H9 (cell line): ENCODE measurements around the gene FOSL2. TPM values are rescaled to one million over a fixed set of nuclear protein-coding genes. Genes with fewer than 3 reads are reported as not detected.

ENCODE experiments used
- DNase-seq: peaks from one replicate; pipeline ENCODE4 v3.0.0-alpha.2; 2017
- H2AFZ ChIP-seq: one replicate; pipeline ENCODE4 v1.6.1; 2013; ENCODE audit warnings: mild to moderate bottlenecking, low read length, control low read depth, moderate library complexity
- H2AK5ac ChIP-seq: 2 replicates; pipeline ENCODE4 v1.6.1; 2013; ENCODE audit warnings: low read length, control low read depth, mixed read lengths; ENCODE audit not compliant: insufficient read length
- H2BK120ac ChIP-seq: one replicate; pipeline ENCODE4 v1.6.1; 2013; ENCODE audit warnings: low read depth, mild to moderate bottlenecking, low read length, control low read depth, inconsistent platforms; ENCODE audit not compliant: poor library complexity, severe bottlenecking
- H2BK12ac ChIP-seq: 2 replicates; pipeline ENCODE4 v1.6.1; 2013; ENCODE audit warnings: low read length, control low read depth, mixed read lengths, low read depth; ENCODE audit not compliant: insufficient read length
- H2BK15ac ChIP-seq: 2 replicates; pipeline ENCODE4 v1.6.1; 2013; ENCODE audit warnings: low read depth, low read length, control low read depth
- H2BK20ac ChIP-seq: one replicate; pipeline ENCODE4 v1.6.1; 2013; ENCODE audit warnings: low read depth, mild to moderate bottlenecking, low read length, control low read depth, inconsistent platforms; ENCODE audit not compliant: poor library complexity, severe bottlenecking
- H2BK5ac ChIP-seq: 2 replicates; pipeline ENCODE4 v1.6.1; 2013; ENCODE audit warnings: low read length, control low read depth, mixed read lengths; ENCODE audit not compliant: insufficient read length
- H3K14ac ChIP-seq: 2 replicates; pipeline ENCODE4 v1.6.1; 2013; ENCODE audit warnings: low read length, control low read depth; ENCODE audit not compliant: insufficient read depth
- H3K18ac ChIP-seq: 2 replicates; pipeline ENCODE4 v1.6.1; 2013; ENCODE audit warnings: low read depth, mild to moderate bottlenecking, mixed read lengths, low read length, control low read depth; ENCODE audit not compliant: insufficient read length
- H3K23ac ChIP-seq: 2 replicates; pipeline ENCODE4 v1.6.1; 2013; ENCODE audit warnings: low read length, control low read depth, mixed read lengths, low read depth; ENCODE audit not compliant: insufficient read length
- H3K23me2 ChIP-seq: 2 replicates; pipeline ENCODE4 v1.6.1; 2013; ENCODE audit warnings: low read depth, mild to moderate bottlenecking, mixed read lengths, low read length, control low read depth; ENCODE audit not compliant: insufficient read length, poor library complexity, severe bottlenecking
- H3K27ac ChIP-seq: 2 replicates; pipeline ENCODE4 v1.5.1; 2013; ENCODE audit warnings: low read length, control low read depth, mixed read lengths, low read depth; ENCODE audit not compliant: insufficient read length
- H3K27me3 ChIP-seq: 2 replicates; pipeline ENCODE4 v1.6.1; 2013; ENCODE audit warnings: low read length, control low read depth, inconsistent platforms; ENCODE audit not compliant: insufficient read depth
- H3K4ac ChIP-seq: 2 replicates; pipeline ENCODE4 v1.6.1; 2013; ENCODE audit warnings: low read depth, mild to moderate bottlenecking, control low read depth, inconsistent platforms, low read length, moderate library complexity
- H3K4me1 ChIP-seq: 2 replicates; pipeline ENCODE4 v1.6.1; 2013; ENCODE audit warnings: low read length, control low read depth, inconsistent platforms; ENCODE audit not compliant: insufficient read depth
- H3K4me2 ChIP-seq: 2 replicates; pipeline ENCODE4 v1.6.1; 2013; ENCODE audit warnings: low read length, control low read depth, mixed read lengths; ENCODE audit not compliant: insufficient read length, insufficient read depth
- H3K56ac ChIP-seq: 2 replicates; pipeline ENCODE4 v1.6.1; 2013; ENCODE audit warnings: low read depth, mild to moderate bottlenecking, mixed read lengths, low read length, control low read depth; ENCODE audit not compliant: insufficient read length
- H3K79me1 ChIP-seq: 2 replicates; pipeline ENCODE4 v1.6.1; 2013; ENCODE audit warnings: low read depth, mild to moderate bottlenecking, moderate library complexity, low read length, control low read depth, inconsistent platforms; ENCODE audit not compliant: insufficient read depth, poor library complexity, severe bottlenecking
- H3K79me2 ChIP-seq: 2 replicates; pipeline ENCODE4 v1.6.1; 2013; ENCODE audit warnings: low read length, control low read depth, inconsistent platforms; ENCODE audit not compliant: insufficient read depth
- H3K9ac ChIP-seq: 2 replicates; pipeline ENCODE4 v1.6.1; 2013; ENCODE audit warnings: low read length, control low read depth, mixed read lengths; ENCODE audit not compliant: insufficient read length; ENCODE audit errors: extremely low read depth
- H3K9me3 ChIP-seq: one replicate; pipeline ENCODE4 v1.6.1; 2013; ENCODE audit warnings: low read depth, low read length, inconsistent platforms; ENCODE audit not compliant: control insufficient read depth
- H3T11ph ChIP-seq: one replicate; pipeline ENCODE4 v1.6.1; 2013; ENCODE audit warnings: mild to moderate bottlenecking, low read length, control low read depth, inconsistent platforms
- H4K20me1 ChIP-seq: one replicate; pipeline ENCODE4 v1.6.1; 2013; ENCODE audit not compliant: control insufficient read depth, insufficient read length, insufficient read depth
- H4K5ac ChIP-seq: 2 replicates; pipeline ENCODE4 v1.6.1; 2013; ENCODE audit warnings: low read depth, mild to moderate bottlenecking, mixed read lengths, low read length, control low read depth; ENCODE audit not compliant: insufficient read length
- H4K8ac ChIP-seq: replicated peaks from 2 replicates; pipeline ENCODE4 v1.6.1; 2013; ENCODE audit warnings: low read length, control low read depth, mixed read lengths, low read depth; ENCODE audit not compliant: insufficient read length
- H4K91ac ChIP-seq: 2 replicates; pipeline ENCODE4 v1.6.1; 2013; ENCODE audit warnings: low read depth, mild to moderate bottlenecking, moderate library complexity, mixed read lengths, low read length, control low read depth; ENCODE audit not compliant: insufficient read length
- H3K27ac Mint-ChIP-seq, 3 experiments: 2 replicates in 2 of 3; 3 replicates in 1 of 3; pipeline ENCODE4 v1.8.0; 2020 to 2021; ENCODE audit warnings: mixed read lengths in 3 of 3, mild to moderate bottlenecking in 1 of 3, moderate library complexity in 1 of 3
- H3K27me3 Mint-ChIP-seq: 2 replicates; pipeline ENCODE4 v1.8.0; 2021; ENCODE audit warnings: low read depth, mild to moderate bottlenecking, moderate library complexity, mixed read lengths
- H3K36me3 Mint-ChIP-seq, 3 experiments: 2 replicates in 2 of 3; 3 replicates in 1 of 3; pipeline ENCODE4 v1.8.0; 2020 to 2021; ENCODE audit warnings: low read depth in 3 of 3, mixed read lengths in 3 of 3; ENCODE audit not compliant: insufficient read depth in 1 of 3
- H3K4me1 Mint-ChIP-seq, 2 experiments: 2 replicates each; pipeline ENCODE4 v1.8.0; 2020; ENCODE audit warnings: mixed read lengths in 2 of 2
- H3K4me3 Mint-ChIP-seq, 2 experiments: 2 replicates in 1 of 2; 3 replicates in 1 of 2; pipeline ENCODE4 v1.8.0; 2020 to 2021; ENCODE audit warnings: mild to moderate bottlenecking in 2 of 2, mixed read lengths in 2 of 2, moderate library complexity in 1 of 2
- H3K9me3 Mint-ChIP-seq, 2 experiments: 2 replicates in 1 of 2; 3 replicates in 1 of 2; pipeline ENCODE4 v1.8.0; 2020; ENCODE audit warnings: mild to moderate bottlenecking in 2 of 2, mixed read lengths in 2 of 2, moderate library complexity in 1 of 2
- WGBS: extraction: QIAGEN DNeasy Blood & Tissue Kit; methylation state at CpG from one replicate; pipeline ENCODE4 v1.1.7; 2013; ENCODE audit warnings: missing lambda C conversion rate, low lambda C conversion rate, mixed read lengths; ENCODE audit not compliant: insufficient read length; ENCODE audit errors: extremely low coverage; 5-methylcytosine and 5-hydroxymethylcytosine counted together
- total RNA-seq: library from RNA; stranded (reverse); gene quantifications from 2 replicates; pipeline ENCODE4 v1.2.1, GENCODE V29; 2021
- TF ChIP-seq, protein P1 (sequence below): fragments of 200-600 bp; sonication (generic); conservative IDR thresholded peaks from 3 replicates; pipeline ENCODE4 v1.8.0; 2021; ENCODE audit warnings: antibody characterized with exemption, mild to moderate bottlenecking

FOSL2 gene
- total RNA-seq, 1 experiment from 2014 or later = 7.4 TPM

DNA sequence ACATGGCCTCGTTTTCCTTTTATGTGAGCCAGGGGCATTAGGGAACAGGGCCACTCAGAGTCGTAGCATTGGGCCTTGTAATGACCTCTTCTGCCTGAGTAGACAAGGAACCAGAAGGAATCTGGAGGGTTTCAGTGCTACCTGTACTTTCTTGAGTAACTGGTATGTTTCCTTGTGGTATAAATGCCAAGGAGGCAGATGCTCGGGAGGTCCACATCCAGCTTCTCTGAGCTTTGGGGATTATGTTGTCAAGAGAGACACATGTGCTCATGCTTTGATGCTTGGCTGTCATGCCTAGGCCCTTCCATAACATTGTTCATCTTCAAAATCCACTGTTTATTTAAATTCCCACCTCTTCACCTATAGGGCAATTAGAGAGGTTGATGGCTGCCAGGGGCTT lies 26.3 kb downstream of the FOSL2 start:
- H3K4me2 ChIP-seq = no peak overlapping the region
- no peak overlapping the region for H2BK20ac ChIP-seq
- TF ChIP-seq, protein P1, sequence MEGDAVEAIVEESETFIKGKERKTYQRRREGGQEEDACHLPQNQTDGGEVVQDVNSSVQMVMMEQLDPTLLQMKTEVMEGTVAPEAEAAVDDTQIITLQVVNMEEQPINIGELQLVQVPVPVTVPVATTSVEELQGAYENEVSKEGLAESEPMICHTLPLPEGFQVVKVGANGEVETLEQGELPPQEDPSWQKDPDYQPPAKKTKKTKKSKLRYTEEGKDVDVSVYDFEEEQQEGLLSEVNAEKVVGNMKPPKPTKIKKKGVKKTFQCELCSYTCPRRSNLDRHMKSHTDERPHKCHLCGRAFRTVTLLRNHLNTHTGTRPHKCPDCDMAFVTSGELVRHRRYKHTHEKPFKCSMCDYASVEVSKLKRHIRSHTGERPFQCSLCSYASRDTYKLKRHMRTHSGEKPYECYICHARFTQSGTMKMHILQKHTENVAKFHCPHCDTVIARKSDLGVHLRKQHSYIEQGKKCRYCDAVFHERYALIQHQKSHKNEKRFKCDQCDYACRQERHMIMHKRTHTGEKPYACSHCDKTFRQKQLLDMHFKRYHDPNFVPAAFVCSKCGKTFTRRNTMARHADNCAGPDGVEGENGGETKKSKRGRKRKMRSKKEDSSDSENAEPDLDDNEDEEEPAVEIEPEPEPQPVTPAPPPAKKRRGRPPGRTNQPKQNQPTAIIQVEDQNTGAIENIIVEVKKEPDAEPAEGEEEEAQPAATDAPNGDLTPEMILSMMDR = no peak
- no peaks in the 10 kb centered on the region for H3K9me3 Mint-ChIP-seq
- no peaks in the 10 kb centered on the region for H3K36me3 Mint-ChIP-seq
- no peak overlapping the region for H3K14ac ChIP-seq
- H4K8ac ChIP-seq = no peak overlapping the region
- H3K27ac ChIP-seq = no peak overlapping the region
- H4K91ac ChIP-seq = no peak overlapping the region
- peaks cover under 1% of the 10 kb centered on the region; the same call in 1 of the 2 replicates for H3K27me3 Mint-ChIP-seq
- H4K5ac ChIP-seq = no peak overlapping the region
- no peak overlapping the region for H3K27ac Mint-ChIP-seq
- no peak overlapping the region for H3K23ac ChIP-seq
- no peak overlapping the region for H2AFZ ChIP-seq
- no CpG with 5 or more reads among the region's 3 CpGs for WGBS
- no peak for DNase-seq
- no peak overlapping the region for H3K4ac ChIP-seq
- no peak overlapping the region for H3K9ac ChIP-seq
- no peaks in the 10 kb centered on the region for H3K23me2 ChIP-seq
- H2BK12ac ChIP-seq = no peak overlapping the region
- H3K18ac ChIP-seq = no peak overlapping the region
- H3K9me3 ChIP-seq = no peaks in the 10 kb centered on the region
- no peak overlapping the region for H3K4me3 Mint-ChIP-seq
- H3K27me3 ChIP-seq = no peaks in the 10 kb centered on the region
- H2AK5ac ChIP-seq = no peak overlapping the region
- no peaks in the 10 kb centered on the region for H3K79me1 ChIP-seq
- H4K20me1 ChIP-seq = no peaks in the 10 kb centered on the region
- peaks cover 2% of the 10 kb centered on the region; the same call in 1 of the 2 replicates for H3K4me1 ChIP-seq
- H3K4me1 Mint-ChIP-seq = peaks cover 1 to 14% of the 10 kb centered on the region in 2 experiments
- no peak overlapping the region for H2BK5ac ChIP-seq
- no peak overlapping the region for H2BK120ac ChIP-seq
- H3K79me2 ChIP-seq = no peaks in the 10 kb centered on the region
- H3T11ph ChIP-seq = no peak overlapping the region
- no peak overlapping the region for H3K56ac ChIP-seq
- no peak overlapping the region for H2BK15ac ChIP-seq
